Activated CD8-positive, alpha-beta memory T cell treated with anti-CD3 and anti-CD28 coated beads, Interleukin-2, amount 50 U/mL, for 24 hours (primary cell): ENCODE measurements around the gene TFF1.
A peak's percentile ranks its signal among the peaks of the same experiment; 100 is the strongest.

Experiments
- DNase-seq: peaks from one replicate; pipeline ENCODE4 v3.0.0-alpha.2; 2020; ENCODE audit errors: extremely low read depth

The TFF1 gene

DNA sequence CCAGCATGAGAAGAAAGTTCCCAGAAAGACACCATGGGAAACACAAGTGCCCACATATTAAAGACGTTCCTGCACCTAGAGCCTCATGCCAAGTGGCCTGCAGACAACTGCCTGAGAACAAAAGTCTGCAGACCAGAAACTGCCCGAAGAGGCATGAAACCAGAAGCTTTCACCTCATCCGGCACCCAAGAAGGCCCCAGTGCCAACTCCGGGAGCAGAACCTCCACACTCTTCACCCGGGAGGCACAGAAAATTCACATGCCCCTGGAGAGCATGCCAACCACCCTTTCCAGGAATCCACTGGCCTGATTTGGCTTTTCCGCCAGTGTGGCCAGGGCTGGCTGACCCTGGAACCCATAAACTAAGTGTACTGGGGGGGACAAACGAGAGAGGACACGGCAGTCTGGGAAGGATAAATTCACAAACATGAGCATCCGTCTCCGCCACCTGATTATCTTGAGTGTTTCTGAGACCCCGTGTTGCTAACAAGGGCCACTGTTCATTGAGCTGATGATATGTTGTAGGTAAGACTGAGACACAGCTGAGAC is 22.3 kb downstream of the TFF1 start:
- no peak for DNase-seq

DNA sequence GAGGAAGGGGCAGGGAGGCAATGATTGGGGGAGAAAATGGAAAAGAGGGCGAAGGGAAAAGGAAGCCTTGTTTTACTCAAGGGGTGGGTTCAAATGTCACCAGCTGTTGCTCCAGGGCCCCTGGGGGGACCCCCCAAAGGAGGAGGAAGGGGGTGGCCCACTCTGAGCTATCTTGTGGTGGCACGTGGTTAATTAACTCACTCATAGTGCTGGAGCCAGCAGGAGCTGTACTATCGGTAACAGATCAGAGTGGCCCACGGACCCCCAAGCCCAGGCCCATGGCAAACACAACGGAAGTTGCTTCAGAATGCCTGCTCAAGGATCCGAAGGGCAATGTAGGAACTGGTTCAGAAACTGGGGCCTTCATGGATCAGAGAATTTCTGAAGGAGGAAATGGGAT is 22.8 kb downstream of the TFF1 start:
- no peak for DNase-seq

DNA sequence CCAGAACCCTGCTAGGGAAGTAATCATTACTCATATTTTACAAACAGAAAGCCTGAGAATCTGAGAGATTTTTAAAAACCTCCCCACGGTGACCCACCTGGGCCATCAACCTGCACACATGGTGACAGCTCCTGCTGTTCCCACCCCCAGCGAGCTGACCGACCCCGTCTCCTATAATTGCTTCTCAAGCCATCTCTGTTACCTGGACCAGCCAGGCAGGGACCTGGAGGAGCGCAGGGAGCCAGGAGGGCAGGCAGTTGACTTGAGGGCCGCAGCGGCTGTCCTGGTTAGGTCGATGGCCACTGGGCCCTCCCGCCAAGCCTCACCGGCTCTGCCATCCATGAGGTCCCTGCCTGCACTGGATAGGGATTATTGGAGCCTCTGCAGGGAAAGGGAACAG is 23.2 kb downstream of the TFF1 start:
- DNase-seq, result no peak

DNA sequence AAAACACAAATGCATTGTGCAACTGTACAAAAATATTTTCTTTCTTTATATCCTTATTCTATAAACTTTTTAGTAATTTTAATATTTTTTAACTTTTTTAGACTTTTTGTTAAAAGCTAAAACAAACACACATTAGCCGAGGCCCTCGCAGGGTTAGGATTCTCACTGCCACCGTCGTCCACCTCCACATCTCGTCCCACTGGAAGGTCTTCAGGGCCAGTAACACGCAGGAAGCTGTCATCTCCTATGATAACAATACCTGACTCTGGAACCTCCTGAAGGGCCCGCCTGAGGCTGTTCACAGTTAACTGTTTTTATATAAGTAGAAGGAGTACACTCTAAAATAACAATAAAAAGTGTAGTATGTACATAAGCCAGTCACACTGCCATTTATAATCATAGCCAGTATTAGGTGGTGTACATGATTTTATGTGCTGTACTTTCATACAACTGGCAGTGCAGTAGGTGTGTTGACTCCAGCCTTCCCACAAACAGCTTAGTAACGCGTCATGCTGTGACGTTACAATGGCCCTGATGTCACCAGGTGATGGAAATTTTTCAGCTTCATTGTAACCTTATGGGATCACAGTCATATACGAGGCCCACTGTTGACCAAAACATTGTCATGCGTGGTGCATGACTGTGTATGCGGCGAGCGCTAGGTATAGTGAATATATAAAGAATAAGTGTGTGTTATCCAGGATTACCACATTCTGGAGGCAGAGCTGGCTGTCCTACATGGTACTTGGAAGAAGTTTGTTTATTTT is 24.4 kb downstream of the TFF1 start:
- no peak for DNase-seq

DNA sequence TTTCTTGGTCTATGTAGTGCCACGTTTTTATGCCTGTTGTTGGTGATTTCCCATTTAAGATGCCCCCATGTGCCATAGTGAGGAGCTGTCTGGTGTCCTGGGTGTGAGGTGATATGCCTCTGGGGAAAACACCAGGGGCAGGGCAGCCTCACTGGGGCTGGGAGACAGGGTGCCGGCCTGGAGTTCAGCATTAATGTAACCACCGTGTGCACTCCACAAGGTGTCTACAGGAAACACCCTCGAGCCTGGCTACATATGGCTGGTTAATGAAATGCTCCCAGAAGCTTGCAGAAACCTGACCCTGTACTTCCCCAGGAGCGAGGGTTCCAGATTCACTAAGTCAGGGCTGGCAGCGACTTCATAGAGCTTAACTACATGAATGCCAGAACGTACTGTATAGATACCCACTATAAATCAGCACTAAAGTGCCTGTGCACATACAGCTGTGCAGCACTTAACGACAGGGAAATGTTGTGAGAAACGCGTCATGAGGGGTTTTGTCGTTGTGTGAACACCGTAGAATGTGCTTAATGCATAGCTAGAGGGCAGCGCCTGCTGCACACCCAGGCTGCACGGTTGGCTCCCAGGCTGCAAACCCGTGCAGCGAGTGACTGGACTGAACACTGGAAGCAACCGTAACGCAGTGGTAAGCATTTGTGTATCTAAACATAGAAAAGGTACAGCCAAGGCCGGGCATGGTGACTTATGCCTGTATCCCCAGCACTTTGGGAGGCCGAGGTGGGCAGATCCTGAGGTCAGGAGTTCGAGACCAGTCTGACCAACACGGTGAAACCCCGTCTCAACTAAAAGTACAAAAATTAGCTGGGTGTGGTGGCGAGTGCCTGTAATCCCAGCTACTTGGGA is 25.9 kb downstream of the TFF1 start:
- DNase-seq, result no peak

DNA sequence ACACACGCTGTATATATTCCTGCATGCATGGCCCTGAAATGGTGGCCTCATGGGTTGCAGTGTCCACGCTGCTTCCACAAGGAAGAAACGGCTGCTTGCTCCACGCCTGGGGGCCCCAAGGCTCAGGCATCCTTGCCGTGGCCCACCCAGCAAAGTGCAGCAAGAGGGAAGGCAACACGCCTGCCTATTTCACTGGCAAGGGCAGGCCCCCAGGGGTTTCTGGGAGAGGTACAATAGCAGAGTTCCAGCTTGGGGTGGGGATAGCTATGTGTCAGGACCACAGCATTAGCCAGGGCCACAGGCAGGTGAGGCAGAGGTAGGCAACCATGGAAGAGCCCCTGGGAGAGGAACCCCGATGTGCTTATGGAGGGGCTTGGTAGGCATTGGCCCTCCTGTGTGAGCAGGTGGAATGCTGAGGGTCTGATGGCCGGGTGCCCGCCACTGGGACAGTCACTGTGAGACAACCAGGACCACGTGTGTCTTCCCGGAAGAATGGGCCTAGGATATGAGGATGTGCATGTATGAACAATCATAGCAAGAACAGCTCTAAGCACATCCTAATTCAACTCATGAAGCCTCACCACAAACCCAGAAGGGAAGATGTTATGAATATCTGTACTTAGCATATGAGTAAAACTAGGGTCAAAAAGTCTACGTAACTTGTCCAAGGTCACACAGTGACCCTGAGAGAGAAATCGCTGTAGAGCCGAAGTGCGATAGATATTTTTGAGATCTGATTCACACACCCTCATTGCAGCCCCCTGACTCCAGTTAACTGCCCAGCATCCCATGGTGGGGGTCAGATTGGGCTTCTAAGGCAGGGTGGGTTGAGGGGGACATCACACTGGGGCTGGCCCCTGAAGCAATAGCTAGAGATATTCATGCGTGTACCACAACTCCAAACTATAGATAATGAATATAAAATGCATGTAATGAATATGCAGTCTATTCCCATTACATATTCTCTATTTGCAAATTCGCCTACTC is 27.3 kb downstream of the TFF1 start:
- no peak for DNase-seq

DNA sequence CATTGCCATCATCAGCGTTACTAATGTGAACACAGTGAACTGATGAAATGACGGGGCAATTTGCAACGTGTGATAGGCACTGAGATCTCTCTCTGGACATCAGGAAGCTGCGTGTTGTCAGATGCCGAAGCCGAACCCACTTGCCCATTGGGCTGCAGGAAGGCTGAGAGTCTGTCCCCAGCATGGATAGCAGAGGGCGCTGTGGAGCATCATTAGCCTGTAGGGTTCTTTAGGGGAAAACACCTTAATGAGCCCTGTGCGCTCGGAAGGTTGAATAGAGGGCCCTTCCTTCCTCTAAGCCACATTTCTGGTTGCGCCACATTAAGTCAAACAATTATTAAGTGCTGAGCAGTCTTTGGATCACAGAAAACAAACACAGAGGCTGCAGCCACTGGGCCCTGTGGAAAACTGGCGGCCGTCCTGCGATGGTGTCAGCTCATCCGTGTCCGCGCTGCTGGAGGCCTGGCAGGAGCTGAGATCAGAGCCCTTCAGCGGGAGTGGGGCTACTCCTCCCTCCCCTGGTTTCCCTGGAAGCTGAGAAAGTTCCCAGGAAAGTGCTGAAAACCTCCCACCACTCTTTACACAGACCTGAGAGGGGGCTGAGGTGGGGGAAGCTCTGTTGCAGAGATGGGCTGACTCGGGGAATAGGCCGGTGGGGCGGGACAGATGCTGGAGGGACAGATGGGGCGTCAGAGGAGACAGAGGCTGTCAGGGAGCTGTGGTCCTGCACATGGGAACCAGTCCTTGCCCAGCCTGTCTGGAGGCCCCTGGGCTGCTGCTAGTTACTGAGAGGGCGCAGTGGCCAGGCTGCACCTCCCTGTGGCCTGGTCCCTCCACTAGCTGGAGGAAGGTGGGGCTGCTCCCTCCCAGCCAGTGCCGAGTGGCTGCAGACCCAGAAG is 28.3 kb downstream of the TFF1 start:
- DNase-seq, result peak; percentile 71

DNA sequence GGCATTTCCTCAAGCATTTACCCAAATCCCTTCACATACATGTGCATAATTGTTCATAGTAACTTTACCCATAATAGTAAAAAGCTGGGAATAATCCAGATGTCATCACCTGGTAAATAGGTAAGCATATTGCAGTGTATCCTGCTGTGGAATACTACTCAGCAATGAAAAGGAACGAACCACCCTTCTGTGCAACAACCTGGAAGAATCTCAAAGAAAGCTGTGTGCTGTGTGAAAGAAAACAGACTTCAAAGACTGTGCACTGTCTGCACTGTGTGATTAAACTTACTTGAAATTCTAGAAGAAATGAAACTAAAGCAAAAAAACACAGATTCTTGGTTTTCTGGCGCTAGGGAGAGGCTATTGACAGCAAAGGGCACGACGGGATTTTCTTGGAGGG is 29.1 kb downstream of the TFF1 start:
- DNase-seq, result no peak

DNA sequence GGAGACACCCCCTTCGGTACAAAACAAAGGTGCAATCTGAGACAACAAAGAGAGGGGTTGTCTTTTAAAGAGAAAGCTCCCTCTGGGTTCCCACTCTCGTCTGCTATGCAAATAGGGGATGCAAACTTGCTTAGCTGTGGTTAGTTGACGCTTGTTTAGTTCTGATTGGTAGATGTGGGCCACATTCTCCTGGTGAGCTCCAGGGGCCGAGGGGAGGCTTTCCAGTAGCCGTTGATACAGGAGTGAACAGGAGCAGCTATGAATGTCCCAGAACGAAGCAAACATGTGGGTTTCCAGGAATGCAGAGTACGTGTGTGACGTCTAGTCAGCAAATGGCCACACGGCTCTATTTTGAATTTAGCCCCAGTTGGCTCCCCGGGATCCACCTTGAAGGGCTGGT is 30.3 kb downstream of the TFF1 start:
- DNase-seq, result no peak

DNA sequence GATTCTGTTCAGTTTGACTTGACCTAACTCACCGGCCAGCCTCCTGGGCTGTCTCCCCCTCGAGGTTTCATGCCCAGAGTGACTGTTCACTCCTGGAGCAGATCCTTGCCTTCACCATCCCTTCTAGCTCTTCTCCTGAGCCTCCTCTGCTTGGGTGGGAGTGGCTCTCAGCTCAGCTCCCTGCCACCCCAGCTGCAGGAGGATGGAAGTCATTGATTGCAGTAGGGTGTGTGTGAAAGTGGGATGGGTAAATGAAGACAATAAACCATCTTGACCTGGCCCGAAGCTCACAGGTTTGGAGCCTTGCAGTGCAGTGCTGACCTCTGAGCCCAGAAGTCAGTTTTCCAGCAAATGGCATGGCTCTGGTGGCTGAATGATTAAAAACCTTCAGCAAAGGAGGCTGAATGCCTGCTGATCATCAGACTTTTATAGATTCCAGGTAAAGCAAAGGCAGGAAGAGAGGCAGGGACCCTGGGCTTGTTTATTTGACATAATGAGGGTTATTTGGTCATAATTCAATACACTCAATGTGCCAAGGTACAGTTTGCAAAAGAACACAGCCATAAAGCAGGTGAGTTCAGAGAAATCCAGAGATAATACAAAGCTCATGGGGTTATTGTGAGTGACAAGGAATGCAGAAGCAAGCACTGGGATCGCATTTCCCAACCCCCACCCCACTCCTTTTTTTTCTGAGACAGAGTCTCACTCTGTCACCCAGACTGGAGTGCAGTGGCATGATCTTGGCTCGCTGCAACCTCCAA is 33.6 kb downstream of the TFF1 start:
- DNase-seq, result no peak

DNA sequence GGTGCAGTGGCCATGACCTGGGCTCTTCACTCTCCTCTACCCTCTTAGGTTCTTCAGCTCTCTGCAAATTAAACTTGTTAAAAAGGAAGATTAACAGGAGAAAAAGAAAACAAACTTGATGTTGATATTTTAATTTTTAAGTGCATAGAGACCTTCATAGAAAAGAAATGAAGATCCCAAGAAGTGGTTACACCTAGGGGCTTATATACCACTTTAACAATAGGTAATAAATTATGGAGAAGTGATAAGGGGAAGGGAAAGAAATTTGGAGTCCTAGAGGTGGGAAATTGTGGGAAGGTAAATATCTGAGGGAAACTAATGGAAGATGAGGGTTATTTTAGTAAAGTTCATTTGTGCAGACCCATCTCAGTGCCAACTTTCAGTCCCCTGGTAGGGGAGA is 34.7 kb downstream of the TFF1 start:
- DNase-seq, result no peak

DNA sequence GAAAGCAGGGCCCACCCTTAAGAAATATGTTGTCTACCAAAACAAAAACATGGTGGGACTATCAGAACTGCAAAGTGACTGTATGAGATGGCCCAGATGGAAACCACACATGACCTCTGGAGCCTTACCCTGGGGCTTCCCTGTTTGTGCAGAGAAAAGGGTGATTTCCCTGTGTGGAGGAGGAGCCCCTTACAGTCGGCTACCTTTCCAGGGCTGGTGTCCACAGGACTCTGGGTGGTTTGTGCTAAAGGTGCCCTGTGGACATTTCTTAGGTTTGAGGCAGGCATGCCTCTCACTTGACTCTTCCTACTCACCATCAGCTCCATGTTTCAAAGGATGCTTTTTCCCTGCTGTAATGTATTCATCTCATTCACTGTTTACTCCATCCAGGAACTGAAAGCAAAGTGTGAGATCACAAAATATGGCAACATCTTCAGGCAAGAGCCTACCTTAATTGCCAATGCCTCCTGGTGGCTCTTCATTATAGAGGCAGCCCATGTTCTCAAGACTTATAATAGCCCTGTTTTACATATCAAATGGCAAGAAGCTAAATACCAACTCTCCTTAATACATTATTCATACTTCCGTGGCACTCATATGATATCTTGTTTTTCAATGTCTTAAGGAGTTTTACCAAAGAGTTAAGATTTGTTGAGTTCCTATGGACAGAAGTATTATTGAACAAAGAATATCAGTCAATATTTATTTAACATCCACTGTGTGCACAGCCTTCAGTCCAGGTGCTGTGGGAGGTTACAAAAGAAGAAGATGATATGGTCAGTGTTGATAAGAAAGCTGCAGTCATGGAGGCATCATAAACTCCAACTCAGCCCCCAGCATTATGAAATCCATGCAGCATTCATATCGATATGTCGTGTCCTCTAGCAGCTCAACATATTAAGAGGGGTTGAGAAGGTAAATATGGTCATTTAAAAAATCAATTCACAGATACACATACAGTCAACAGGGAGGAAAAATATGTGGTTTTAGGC is 35.7 kb downstream of the TFF1 start:
- no peak for DNase-seq

DNA sequence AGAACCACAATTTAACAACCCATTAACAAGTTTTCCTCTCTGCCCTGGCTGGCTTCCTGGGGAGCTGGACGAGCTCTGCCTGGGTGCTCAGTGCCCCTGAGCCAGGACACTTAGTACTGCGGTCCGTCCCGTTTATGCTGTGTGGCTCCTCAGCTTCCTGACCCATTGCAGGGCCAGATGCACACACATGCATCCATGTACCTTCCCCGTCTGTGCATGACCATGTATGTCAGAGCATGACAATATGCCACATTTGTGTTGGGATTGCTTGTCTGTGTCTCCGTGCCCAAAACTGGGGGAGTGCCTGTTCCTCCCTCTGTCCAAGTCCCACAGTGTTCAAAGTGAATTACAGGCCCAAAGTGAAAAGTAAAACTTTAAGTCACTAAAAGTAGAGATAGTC is 41.4 kb downstream of the TFF1 start:
- DNase-seq, result no peak

DNA sequence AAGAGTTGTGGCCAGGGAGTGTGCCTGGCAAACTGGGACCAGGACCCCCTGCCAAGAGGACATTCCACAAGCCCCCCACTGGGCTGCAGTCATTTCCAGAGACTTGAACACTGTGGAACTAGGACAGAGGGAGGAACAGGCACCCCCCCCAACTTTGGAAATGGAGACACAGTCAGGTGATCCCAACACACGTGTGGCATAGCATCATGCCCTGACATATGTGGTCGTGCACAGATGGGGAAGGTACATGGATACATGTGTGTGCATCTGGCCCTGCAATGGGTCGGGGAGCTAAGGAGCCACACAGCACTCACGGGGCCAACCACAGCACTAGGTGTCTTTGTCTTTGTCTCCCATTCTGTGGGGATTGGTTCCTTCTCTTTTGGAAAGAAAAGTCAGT is 44.5 kb downstream of the TFF1 start:
- DNase-seq, result no peak

DNA sequence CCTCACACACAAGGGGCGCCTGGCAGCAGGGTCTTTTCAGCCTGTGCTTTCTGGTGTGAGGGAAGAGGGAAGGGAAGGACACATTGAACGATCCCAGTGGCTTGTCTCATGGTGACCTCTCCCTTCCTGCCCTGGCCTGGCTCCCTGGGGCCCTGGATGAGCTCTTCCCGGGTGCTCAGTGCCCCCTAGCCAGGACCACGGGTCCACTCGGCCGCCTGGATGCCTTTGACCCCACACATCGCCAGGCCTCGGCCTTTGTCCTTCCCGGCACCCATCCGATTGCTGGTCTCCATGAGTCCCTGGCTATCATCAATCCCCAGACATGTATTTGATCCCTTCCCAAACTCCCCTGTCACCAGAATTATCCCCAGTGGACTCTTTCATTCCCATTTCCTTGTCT is 45.1 kb downstream of the TFF1 start:
- no peak for DNase-seq

DNA sequence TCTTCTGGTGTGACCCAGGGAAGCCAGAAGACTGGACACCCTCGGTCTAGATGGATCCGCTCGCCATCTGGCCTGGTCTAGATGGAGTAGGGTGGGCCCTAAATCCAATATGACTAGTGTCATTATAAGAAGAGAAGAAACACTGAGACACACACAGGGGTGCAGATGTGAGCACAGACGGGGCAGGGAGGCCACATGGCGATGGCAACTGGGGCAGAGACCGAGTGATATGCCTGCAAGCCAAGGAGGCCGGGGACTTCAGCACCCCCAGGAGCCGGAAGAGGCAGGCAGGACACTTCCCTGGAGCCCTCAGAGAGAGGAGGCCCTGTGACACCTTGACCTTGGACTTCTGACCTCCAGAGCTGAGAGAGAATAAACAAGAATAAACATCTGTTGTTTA is 45.5 kb downstream of the TFF1 start:
- DNase-seq, result no peak

DNA sequence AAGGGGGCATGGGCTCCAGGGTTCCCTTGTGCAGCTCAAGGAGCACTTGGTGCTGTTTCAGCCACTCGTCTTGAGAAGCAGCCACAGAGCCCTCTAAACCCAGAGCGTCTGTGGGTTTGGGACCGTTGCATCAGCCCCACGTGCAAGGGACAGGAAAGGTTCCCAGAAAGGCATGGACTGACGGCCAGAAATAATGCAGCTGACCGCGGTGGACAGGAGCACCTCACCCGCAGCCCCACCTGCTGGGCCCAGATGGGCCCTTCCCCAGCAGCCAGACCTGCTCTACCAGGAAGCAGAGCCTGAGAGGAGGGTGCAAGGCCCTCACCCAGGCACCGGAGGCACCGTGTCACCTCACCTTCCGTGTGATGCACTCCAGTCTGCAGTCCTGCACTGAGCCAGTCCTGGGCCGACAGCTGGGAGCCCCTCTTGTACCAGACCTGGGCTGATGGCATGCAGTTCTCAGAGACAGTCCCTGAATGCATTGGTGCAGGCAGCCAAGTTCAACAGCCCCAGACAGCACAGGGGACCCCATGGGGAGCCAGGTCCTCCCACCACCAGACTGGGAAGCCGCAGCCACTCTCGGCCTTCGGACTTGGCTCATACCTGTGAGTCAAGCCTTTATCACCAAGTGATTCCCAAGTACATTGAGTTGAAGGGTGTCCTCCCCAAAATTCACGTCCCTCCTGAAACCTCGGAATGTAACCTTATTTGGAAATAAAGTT is 46.3 kb downstream of the TFF1 start:
- no peak for DNase-seq

DNA sequence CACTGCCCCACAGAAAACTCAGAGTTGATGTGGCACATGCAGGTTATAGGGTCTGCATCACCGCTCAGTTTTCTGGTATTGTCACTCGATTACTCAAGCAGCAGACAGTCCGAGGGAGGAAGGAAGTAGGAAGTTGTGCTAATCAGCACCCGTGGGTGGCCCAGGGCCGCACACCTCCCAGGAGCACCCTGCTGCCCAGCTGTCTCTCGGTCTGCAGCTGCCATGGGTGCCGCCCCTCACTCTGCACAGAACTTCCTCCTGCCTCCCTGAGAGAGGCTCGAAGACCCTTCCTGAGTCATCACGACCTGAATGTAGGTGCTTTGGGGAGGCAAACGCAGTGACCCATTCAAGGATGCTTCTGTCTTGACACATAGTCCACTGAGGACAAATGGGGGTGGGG is 47.0 kb downstream of the TFF1 start:
- DNase-seq, result no peak
